Measurements from ENCODE around the gene AFF4.
"Not testable (repeated sequence)": the region's sequence is repeated elsewhere in the genome, so short reads cannot be mapped to it uniquely, and the experiment has no call there.

Gene AFF4

DNA sequence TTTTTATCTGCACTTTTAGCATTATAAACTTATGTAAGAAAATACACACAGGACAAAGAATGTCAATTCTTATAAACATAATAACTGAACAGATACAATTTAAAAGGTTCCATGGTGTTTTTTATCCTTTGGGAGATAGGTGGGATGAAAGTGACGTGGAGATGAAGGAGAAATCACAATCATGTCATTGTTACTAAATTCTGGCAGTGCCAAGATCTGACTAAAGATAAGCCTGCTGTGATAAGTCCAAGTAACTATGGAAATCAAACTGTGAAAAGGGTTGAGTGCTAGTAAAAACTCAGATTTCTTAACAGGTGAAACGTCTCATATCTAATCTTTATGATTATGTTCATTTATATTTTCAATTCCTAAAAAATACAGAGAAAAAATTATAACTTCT lies 78.9 kb downstream of the AFF4 start:
- DNase-seq: no peak

DNA sequence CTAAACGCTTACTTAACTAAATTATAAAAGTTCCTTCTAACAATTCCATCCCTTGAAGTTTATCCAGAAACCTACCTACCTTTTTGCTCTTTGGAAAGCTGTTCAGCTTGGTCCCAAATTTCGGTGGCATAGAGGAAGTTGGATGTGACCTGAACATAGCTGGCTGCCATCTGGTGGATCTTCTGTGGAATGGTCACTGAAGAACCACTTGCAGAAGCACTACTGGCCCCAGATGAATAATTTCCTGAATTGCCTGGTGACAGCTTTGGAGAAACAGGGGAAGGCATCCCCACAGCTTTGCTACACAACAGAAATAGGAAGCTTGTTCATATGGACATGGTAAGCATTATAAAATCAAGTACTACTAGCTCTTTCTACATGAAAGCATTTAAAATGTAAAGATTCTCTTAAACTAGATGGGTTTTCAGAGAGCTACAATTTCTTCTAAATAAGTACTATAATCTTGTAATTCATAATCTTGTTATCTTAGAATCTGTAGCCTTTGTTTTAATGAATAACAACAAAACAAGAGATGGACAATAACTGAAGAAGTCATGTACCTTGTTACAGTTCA lies 80.1 kb downstream of the AFF4 start:
- peak; percentile 81 for DNase-seq

DNA sequence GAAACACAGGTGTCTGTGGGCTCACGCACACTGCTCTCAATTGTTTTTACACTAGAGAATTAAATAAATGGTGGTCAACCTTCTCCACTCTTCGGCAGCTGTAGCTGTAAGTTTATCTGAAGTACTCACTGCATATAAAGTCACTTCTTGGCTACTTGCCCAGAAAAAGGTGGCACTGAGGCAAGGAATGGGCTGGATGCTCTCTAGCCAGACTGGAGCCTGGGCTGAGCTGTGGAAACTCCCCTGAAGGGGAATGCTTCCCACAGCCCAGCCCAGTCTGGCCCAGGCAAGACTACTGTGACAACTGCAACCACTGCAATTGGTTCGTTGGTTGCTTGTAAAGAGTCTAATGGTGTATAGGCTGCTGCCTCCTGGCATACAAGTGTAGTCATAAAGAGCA lies 85.5 kb downstream of the AFF4 start:
- peak; percentile 35 for DNase-seq

DNA sequence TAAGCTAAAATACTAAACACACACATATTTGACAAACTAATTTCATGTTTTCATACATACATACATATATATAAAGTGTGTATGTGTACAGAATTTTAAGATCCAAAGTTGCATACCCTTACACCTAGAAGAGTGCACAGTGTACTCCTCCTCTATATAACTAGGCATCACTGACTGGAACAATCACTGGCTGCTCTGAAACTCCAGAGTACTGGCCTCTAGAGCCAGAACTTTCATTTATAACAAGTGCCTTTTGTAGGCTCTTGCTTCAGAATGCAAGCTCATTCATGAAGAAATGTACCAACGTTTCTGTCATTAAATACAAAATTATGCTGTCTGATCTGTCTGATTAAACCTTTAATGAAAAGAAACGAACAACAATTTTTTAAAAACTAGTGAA lies 86.0 kb downstream of the AFF4 start:
- DNase-seq: no peak

DNA sequence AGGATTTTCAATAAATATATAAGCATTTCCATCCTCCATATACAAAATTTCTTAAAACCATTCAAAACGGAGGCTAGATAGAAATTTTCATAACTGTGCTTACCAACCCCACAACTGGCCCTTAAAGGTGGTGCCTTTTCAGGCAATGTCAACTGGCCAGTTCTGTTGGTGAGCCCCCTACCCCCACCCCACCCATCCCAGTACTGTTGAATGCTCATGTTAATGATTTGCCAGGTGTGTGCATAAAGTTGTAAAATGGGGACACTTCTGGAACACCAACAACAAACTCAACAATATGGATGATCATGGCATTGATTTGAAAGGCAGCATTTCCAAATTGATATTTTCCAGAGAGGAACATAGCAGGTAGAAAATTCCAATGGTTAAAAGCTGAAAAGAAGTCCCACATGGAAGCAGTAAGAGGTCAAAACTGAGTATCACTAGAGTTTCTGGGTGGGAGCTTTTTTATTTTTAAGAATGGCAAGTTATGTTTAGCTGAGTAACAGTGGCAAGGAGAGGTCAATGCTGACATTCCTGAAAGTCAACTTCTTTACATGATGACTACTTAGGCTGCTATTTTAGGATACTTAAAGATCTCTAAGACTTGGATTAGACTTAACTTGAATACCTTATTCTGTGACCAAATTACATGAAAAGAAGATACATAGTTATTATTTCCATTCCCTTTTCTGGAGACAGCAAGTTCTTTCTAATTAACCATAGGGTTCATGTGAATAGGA lies 87.2 kb downstream of the AFF4 start:
- no peak for DNase-seq

DNA sequence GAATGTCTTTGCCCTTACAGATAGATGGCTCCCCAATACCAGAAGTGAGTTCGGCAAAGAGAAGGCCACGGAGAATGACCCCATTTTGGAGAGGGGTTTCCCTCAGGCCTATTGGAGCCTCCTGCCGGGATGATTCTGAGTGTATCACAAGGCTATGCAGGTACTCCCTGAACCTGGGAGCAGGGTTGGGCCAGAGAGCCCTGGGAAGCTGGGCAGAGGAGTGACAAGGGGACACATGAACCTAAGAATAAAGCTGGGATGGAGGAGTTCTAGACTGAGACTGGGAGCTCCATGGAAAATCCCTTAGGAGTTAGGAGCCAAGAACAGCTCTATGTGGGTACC lies 89.5 kb downstream of the AFF4 start:
- DNase-seq: no peak

DNA sequence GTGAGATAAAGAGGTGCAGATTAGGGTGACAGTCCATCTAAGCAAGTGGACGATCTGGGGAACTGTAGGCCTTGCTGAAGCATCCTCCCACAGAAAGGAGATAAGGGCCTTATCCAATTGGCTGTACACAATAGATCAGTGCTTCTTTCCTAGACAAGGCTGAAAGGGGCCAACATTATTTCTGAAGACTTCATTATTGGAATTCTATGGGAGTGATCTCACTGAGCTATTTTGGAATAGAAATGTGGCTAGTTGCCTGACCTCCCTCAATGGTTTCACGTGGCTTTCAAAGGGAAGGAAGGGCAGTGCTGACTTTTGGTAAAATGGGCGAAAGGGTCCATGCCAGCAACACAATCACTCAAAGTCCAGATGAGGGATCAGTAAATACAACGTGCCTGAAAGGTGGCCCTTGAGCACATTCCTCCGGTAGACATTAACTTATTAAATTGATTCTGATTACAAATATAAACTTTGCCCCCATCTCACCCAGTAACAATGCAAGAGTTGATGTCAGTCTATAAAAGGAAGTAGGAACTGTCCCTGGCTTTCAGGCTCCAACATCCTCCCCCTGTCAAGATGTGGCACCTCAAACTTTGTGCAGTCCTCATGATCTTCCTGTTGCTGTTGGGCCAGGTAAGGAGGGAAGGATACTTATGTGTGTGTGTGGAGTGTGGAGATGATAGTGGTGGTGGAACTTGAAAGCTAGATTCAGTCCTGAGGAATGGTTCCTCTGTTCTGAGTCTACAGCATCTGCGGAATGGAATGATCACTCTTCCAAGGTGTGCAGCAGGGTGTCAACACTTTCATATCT lies 90.1 kb downstream of the AFF4 start, which contains the start of gene LEAP2:
Gene LEAP2, plus strand, starts transcription at position 550 of the 811 bp plus-strand sequence. Its CDS starts 27 bp downstream, at position 577.
- no peak for DNase-seq

DNA sequence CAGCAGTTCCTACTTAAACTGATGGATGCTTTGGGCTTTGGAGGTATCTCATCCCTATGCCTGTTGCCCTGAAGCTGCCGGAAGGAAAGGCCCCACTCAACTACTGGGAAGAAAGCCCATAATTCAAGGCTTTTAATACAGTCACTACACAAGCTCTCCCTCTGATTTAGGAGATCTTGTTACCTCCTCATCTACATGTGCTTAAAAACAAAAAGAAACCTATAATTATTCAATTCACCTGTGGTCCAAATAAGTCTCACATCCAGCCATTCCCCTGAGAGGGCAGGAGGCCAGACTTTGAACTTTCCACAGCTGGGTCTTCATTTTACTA lies 90.7 kb downstream of the AFF4 start:
- peak; percentile 78 for DNase-seq

DNA sequence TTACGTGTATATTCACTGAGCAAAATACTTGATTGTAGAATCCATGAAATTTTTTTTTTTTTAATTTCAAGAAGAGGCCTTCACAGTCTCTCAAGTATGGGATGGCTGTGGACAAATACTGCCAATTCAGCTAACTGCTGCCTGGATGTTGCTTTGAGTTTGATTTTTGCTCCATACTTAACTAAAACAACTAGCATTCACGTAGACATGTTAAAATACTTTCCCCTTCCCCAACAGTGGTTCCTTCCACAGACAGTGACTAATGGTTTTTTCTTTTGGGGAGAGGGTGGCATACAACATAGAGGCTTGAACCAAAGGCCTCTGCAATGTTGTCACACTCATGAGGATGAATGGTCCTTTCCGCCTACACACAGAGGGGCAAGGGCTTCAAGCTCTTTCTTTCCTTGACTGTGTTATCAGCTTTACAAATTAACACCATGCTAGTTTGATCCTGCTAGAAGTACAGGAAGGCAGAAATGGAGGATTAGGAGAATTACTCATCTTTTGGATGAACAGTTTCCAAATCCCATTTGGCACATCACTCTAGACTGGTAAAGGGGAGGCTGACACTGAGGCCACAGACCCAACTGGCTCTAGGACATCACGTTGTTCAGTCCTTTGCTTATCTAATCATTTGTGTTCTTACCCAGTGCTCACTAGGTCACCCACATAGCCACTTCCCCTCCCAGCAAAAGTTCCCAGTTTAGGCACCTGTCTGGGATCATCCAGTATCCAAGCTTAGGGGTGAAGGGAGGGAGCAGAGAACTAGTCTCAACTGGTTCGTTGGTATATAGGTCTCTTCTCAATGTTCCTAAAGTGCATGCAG lies 91.8 kb downstream of the AFF4 start:
- no peak for DNase-seq

DNA sequence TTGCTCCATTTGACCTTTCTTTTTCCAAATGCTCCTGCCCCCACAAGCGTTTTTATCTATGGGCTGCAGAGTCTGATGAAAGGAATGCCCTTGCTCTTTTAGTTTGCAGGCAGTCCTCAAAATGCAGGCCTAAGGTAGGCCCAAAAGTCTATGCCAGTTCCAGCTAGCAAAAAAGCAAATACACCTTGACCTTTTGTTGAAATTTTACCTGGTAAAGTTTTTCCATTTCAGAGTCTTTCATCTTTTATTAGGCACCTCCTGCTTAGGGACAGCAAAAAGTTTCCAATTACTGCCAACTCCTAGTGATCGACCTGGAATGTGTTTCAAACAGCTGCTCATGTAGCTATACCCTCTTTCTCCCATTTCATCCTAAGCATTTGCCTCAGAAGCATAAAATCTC lies 92.6 kb downstream of the AFF4 start:
- DNase-seq: no peak

DNA sequence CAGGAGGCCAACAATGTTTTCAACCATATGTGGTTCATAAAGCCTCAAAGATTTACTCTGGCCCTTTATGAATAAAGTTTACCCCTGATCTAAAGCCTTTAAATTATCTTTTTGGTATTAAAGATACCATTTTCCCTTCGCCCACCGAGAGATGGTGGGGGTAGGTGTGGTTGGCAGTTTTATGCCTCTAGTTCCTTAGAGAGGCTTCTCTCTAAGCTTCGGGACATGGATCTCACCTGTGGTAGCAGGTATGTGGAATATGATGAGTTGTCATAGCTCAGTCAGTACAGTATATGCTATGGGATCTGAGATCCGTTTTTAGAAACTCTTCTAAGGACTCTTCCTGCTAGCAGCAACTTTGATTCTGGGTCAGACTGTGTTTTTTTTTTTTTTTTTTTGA lies 94.7 kb downstream of the AFF4 start:
- DNase-seq: no peak

DNA sequence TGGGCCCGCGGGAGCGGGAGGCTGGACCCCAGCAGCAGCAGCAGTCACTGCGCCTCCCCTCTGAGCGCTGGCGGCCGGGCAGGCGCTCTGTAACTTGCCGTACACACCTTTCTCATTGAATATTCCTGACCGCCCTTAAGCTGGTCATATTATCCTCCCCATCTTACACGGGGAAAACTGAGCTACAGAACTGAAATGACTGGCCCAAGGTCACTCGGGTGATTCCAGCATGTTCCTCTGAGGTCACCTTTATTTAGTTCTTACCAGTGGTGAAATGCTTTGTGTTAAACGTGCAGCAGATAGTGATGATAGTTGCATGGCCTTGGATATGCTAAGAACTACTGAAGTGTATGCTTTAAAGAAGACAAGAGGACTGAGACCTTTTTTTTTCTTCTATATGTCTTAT lies 96.4 kb downstream of the AFF4 start:
- no peak for DNase-seq

DNA sequence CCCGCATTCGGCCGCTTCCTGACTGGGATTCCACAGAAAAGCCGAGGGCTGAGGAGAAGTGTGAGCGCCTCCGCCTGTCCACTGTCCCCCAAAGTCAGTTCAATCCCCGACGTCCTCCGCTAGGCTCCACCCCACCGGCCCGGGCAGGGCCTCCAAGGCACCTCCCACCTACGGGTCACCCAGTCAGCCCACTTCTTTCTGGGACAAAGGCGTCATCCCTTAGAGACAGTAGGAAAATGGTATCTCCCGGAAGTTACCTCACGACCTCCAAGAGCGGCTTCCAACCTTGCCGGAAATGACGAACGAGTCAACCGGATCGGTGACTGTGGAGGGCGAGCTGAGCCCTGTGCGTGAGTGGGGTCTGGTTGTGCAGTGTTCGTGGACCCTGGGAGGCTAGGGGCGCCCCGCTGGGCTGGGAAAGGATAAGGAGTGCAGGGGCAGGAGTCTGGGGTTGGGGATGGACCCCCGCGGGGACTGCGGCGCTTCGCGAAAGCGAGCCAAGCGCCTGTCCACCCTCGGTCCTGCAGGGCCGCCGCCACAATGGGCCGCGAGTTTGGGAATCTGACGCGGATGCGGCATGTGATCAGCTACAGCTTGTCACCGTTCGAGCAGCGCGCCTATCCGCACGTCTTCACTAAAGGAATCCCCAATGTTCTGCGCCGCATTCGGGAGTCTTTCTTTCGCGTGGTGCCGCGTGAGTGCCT lies 96.9 kb downstream of the AFF4 start, which contains the start of the genes GDF9 and UQCRQ:
Gene GDF9, minus strand, starts transcription at position 128 of the 704 bp plus-strand sequence. CDS start 1,936 bp downstream, outside the sequence.
Gene UQCRQ, plus strand, starts transcription at position 301 of the 704 bp plus-strand sequence. Its CDS starts 240 bp downstream, at position 541.
- peak; percentile 100 for DNase-seq

DNA sequence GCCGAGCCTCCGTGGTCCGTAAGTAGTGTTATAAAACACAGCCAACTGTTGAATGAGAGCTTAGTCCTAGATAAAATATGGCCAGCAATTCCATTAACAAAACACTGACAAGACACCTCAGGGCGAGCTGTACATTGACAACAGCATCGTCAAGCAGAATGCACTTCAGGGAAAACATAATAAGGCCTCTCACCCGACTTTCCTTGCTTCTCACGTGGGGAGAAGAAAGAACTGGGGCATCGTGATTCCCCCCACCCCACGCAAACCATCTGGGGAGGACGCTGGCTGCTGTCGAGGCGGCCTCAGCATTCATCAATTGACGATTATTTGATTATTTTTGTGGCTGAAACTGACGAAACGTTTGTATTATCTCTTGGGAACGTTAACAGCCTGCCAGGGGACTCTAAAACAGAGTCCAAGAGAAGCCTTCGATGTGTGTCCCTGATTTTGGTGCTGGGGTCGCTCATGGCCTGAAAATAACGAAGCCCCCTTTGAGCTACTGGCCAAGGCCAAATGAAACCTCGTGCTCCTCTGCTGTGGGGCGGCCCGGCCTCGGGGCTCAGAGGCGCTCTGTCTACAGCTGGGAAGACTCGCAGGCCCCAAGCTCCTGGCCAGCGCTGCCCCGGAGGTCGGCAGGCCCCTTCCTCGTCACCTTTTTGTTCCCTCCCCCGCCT lies 97.6 kb downstream of the AFF4 start:
- DNase-seq: peak; percentile 32

DNA sequence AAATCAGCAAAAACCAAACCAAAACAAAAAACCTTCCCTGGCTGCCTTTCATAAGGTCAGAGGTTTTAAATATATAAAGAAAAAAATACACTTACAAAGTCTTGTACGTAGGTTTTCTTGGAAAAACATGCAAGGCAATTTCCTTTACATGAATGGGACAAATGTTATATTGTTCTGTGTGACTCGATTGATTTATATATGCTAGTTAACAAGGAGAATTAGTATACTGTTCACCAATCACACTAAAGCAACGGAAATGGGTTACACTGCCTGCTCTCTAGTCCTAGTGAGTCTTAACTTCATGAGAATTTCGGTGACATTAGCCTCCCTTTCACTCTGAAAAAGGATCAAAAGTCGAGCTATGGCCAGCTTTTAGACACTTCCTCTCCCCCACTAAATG lies 102.7 kb downstream of the AFF4 start:
- no peak for DNase-seq

DNA sequence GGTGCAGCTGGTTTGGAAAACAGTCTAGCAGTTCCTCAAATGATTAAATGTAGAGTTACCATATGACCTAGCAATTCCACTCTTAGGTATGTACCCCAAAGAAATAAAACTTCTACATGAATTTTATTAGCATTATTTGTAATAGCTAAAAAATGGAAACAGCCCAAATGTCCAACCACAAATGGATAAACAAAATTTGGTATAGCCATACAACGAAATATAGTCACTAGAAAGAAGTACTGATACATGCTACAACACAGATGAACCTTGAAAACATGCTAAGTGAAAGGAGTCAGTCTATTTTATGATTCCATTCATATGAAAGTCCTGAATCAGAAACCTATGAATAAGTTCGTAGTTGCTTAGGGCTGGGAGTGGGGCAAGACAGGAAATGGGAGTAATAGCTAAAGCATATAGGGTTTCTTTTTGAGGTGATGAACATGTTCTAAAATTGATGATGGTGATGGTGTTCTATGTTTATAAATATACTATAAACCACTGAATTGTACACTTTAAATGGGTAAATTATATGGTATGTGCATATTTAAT lies 103.5 kb downstream of the AFF4 start:
- DNase-seq: no peak

DNA sequence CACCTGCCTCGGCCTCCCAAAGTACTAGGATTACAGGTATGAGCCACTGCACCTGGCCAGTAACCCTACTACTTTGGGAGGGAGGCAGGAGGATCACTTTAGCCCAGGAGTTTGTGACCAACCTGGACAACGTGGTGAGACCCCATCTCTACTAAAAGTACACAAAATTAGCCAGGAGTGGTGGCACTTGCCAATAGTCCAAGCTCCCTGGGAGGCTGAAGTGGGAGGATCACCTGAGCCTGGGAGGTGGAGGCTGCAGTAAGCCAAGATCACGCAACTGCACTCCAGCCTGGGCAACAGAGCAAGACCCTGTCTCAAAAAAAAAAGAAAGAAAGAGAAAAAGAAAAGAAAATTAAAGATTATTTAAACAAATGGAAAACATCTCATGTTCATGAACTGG lies 107.4 kb downstream of the AFF4 start:
- no peak for DNase-seq

DNA sequence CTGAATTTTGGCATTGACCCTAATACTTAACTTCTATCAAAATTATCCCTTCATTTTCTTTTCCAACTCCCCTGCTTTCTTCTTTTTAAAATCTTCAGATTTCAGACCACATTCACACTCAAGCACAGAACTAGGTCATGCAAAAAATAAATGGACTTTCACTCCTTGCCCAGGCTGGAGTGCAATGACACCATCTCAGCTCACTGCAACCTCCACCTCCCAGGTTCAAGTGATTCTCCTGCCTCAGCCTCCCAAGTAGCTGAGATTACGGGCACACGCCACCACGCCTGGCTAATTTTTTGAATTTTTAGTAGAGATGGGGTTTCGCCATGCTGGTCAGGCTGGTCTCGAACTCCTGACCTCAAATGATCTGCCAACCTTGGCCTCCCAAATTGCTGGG lies 108.4 kb downstream of the AFF4 start:
- not testable (repeated sequence) for DNase-seq

DNA sequence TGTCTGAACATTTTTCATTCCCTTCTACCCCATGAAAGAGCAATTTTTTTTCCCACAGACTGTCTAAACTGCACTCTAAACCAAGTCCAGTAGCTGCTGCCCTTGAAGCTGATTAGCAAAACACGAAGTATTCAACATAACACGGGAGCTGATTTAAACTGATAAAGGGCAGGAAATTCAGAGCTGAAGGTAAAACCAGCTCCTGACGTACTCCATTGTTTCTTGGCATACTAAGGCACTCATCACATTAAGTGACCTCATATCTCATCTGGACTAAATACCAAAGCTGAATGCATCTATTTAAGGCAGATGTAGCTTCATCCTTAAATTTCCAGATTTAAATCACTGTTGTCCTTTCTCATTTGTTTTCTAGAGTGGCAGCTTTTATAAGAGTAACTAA lies 109.1 kb downstream of the AFF4 start:
- peak; percentile 9 for DNase-seq

DNA sequence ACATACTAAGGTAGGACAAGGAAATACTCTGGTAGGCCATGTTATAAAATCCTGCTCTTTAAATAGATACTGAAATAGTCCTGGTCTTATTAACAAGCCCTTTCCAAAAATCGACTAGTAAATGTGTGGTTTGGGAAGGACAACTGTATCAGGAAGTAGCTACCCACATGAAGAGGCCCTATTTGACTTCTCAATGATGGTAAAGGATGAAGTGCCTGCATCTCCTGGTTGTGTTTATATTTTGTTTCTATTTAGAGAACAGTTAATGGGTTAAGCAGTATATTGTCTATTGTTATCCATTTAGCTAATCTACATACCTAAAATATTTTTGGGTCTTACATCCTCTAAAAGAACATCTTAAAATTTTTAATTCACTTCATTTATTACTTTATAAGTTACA lies 109.6 kb downstream of the AFF4 start:
- DNase-seq: no peak

DNA sequence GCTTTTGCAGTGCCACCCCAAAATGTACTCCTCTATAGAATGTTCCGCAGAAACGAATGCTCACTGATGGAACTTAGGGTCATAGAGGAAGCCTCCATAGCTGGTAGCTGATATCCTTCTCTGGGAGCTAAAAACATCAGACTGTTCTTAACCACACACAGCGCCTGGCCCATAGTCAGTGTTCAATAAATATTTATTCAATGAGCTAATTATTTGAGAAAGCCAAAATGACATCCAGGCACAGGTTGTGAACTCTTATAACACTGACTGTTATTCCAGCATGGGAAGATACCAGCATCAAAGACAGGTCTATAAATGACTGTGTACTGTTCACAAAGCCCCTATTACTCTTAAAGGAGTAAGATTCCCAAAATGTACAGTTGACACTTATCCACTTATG lies 110.1 kb downstream of the AFF4 start:
- no peak for DNase-seq

DNA sequence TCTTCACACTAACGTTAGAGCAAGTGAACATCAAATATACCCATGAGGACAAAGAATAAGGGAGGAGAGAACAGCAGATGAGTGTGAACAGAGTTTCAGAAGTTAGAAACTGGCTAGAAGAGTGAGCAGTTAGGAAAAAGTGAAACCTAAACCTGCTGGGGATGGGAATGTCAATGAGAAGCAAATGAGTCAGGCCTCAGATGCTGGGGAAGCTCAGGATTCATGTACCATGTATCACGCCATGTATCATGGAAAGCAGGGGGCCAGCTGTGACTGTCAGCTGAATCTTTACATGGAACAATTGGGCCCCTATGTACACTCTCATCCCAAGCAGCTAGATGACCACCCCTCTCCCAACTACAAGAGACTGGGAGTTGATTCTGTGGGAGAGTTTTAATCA lies 113.4 kb downstream of the AFF4 start:
- no peak for DNase-seq

All from NCI-H69 (cell line).